H9 (cell line): ENCODE data around the gene NRP1. TPM values are rescaled to one million over a fixed set of nuclear protein-coding genes. Genes with fewer than 3 reads are reported as not detected.

Experiments used
- DNase-seq: peaks from one replicate; pipeline ENCODE4 v3.0.0-alpha.2; 2017
- H2AFZ ChIP-seq: one replicate; pipeline ENCODE4 v1.6.1; 2013; ENCODE audit warnings: mild to moderate bottlenecking, low read length, control low read depth, moderate library complexity
- H2AK5ac ChIP-seq: 2 replicates; pipeline ENCODE4 v1.6.1; 2013; ENCODE audit warnings: low read length, control low read depth, mixed read lengths; ENCODE audit not compliant: insufficient read length
- H2BK120ac ChIP-seq: one replicate; pipeline ENCODE4 v1.6.1; 2013; ENCODE audit warnings: low read depth, mild to moderate bottlenecking, low read length, control low read depth, inconsistent platforms; ENCODE audit not compliant: poor library complexity, severe bottlenecking
- H2BK12ac ChIP-seq: 2 replicates; pipeline ENCODE4 v1.6.1; 2013; ENCODE audit warnings: low read length, control low read depth, mixed read lengths, low read depth; ENCODE audit not compliant: insufficient read length
- H2BK15ac ChIP-seq: 2 replicates; pipeline ENCODE4 v1.6.1; 2013; ENCODE audit warnings: low read depth, low read length, control low read depth
- H2BK20ac ChIP-seq: one replicate; pipeline ENCODE4 v1.6.1; 2013; ENCODE audit warnings: low read depth, mild to moderate bottlenecking, low read length, control low read depth, inconsistent platforms; ENCODE audit not compliant: poor library complexity, severe bottlenecking
- H2BK5ac ChIP-seq: 2 replicates; pipeline ENCODE4 v1.6.1; 2013; ENCODE audit warnings: low read length, control low read depth, mixed read lengths; ENCODE audit not compliant: insufficient read length
- H3K14ac ChIP-seq: 2 replicates; pipeline ENCODE4 v1.6.1; 2013; ENCODE audit warnings: low read length, control low read depth; ENCODE audit not compliant: insufficient read depth
- H3K18ac ChIP-seq: 2 replicates; pipeline ENCODE4 v1.6.1; 2013; ENCODE audit warnings: low read depth, mild to moderate bottlenecking, mixed read lengths, low read length, control low read depth; ENCODE audit not compliant: insufficient read length
- H3K23ac ChIP-seq: 2 replicates; pipeline ENCODE4 v1.6.1; 2013; ENCODE audit warnings: low read length, control low read depth, mixed read lengths, low read depth; ENCODE audit not compliant: insufficient read length
- H3K23me2 ChIP-seq: 2 replicates; pipeline ENCODE4 v1.6.1; 2013; ENCODE audit warnings: low read depth, mild to moderate bottlenecking, mixed read lengths, low read length, control low read depth; ENCODE audit not compliant: insufficient read length, poor library complexity, severe bottlenecking
- H3K27ac ChIP-seq: 2 replicates; pipeline ENCODE4 v1.5.1; 2013; ENCODE audit warnings: low read length, control low read depth, mixed read lengths, low read depth; ENCODE audit not compliant: insufficient read length
- H3K27me3 ChIP-seq: 2 replicates; pipeline ENCODE4 v1.6.1; 2013; ENCODE audit warnings: low read length, control low read depth, inconsistent platforms; ENCODE audit not compliant: insufficient read depth
- H3K4ac ChIP-seq: 2 replicates; pipeline ENCODE4 v1.6.1; 2013; ENCODE audit warnings: low read depth, mild to moderate bottlenecking, control low read depth, inconsistent platforms, low read length, moderate library complexity
- H3K4me1 ChIP-seq: 2 replicates; pipeline ENCODE4 v1.6.1; 2013; ENCODE audit warnings: low read length, control low read depth, inconsistent platforms; ENCODE audit not compliant: insufficient read depth
- H3K4me2 ChIP-seq: 2 replicates; pipeline ENCODE4 v1.6.1; 2013; ENCODE audit warnings: low read length, control low read depth, mixed read lengths; ENCODE audit not compliant: insufficient read length, insufficient read depth
- H3K56ac ChIP-seq: 2 replicates; pipeline ENCODE4 v1.6.1; 2013; ENCODE audit warnings: low read depth, mild to moderate bottlenecking, mixed read lengths, low read length, control low read depth; ENCODE audit not compliant: insufficient read length
- H3K79me1 ChIP-seq: 2 replicates; pipeline ENCODE4 v1.6.1; 2013; ENCODE audit warnings: low read depth, mild to moderate bottlenecking, moderate library complexity, low read length, control low read depth, inconsistent platforms; ENCODE audit not compliant: insufficient read depth, poor library complexity, severe bottlenecking
- H3K79me2 ChIP-seq: 2 replicates; pipeline ENCODE4 v1.6.1; 2013; ENCODE audit warnings: low read length, control low read depth, inconsistent platforms; ENCODE audit not compliant: insufficient read depth
- H3K9ac ChIP-seq: 2 replicates; pipeline ENCODE4 v1.6.1; 2013; ENCODE audit warnings: low read length, control low read depth, mixed read lengths; ENCODE audit not compliant: insufficient read length; ENCODE audit errors: extremely low read depth
- H3K9me3 ChIP-seq: one replicate; pipeline ENCODE4 v1.6.1; 2013; ENCODE audit warnings: low read depth, low read length, inconsistent platforms; ENCODE audit not compliant: control insufficient read depth
- H3T11ph ChIP-seq: one replicate; pipeline ENCODE4 v1.6.1; 2013; ENCODE audit warnings: mild to moderate bottlenecking, low read length, control low read depth, inconsistent platforms
- H4K20me1 ChIP-seq: one replicate; pipeline ENCODE4 v1.6.1; 2013; ENCODE audit not compliant: control insufficient read depth, insufficient read length, insufficient read depth
- H4K5ac ChIP-seq: 2 replicates; pipeline ENCODE4 v1.6.1; 2013; ENCODE audit warnings: low read depth, mild to moderate bottlenecking, mixed read lengths, low read length, control low read depth; ENCODE audit not compliant: insufficient read length
- H4K8ac ChIP-seq: replicated peaks from 2 replicates; pipeline ENCODE4 v1.6.1; 2013; ENCODE audit warnings: low read length, control low read depth, mixed read lengths, low read depth; ENCODE audit not compliant: insufficient read length
- H4K91ac ChIP-seq: 2 replicates; pipeline ENCODE4 v1.6.1; 2013; ENCODE audit warnings: low read depth, mild to moderate bottlenecking, moderate library complexity, mixed read lengths, low read length, control low read depth; ENCODE audit not compliant: insufficient read length
- H3K27ac Mint-ChIP-seq, 3 experiments: 2 replicates in 2 of 3; 3 replicates in 1 of 3; pipeline ENCODE4 v1.8.0; 2020 to 2021; ENCODE audit warnings: mixed read lengths in 3 of 3, mild to moderate bottlenecking in 1 of 3, moderate library complexity in 1 of 3
- H3K27me3 Mint-ChIP-seq: 2 replicates; pipeline ENCODE4 v1.8.0; 2021; ENCODE audit warnings: low read depth, mild to moderate bottlenecking, moderate library complexity, mixed read lengths
- H3K36me3 Mint-ChIP-seq, 3 experiments: 2 replicates in 2 of 3; 3 replicates in 1 of 3; pipeline ENCODE4 v1.8.0; 2020 to 2021; ENCODE audit warnings: low read depth in 3 of 3, mixed read lengths in 3 of 3; ENCODE audit not compliant: insufficient read depth in 1 of 3
- H3K4me1 Mint-ChIP-seq, 2 experiments: 2 replicates each; pipeline ENCODE4 v1.8.0; 2020; ENCODE audit warnings: mixed read lengths in 2 of 2
- H3K4me3 Mint-ChIP-seq, 2 experiments: 2 replicates in 1 of 2; 3 replicates in 1 of 2; pipeline ENCODE4 v1.8.0; 2020 to 2021; ENCODE audit warnings: mild to moderate bottlenecking in 2 of 2, mixed read lengths in 2 of 2, moderate library complexity in 1 of 2
- H3K9me3 Mint-ChIP-seq, 2 experiments: 2 replicates in 1 of 2; 3 replicates in 1 of 2; pipeline ENCODE4 v1.8.0; 2020; ENCODE audit warnings: mild to moderate bottlenecking in 2 of 2, mixed read lengths in 2 of 2, moderate library complexity in 1 of 2
- WGBS: extraction: QIAGEN DNeasy Blood & Tissue Kit; methylation state at CpG from one replicate; pipeline ENCODE4 v1.1.7; 2013; ENCODE audit warnings: missing lambda C conversion rate, low lambda C conversion rate, mixed read lengths; ENCODE audit not compliant: insufficient read length; ENCODE audit errors: extremely low coverage; 5-methylcytosine and 5-hydroxymethylcytosine counted together
- total RNA-seq: library from RNA; stranded (reverse); gene quantifications from 2 replicates; pipeline ENCODE4 v1.2.1, GENCODE V29; 2021
- TF ChIP-seq, protein P1 (sequence below): fragments of 200-600 bp; sonication (generic); conservative IDR thresholded peaks from 3 replicates; pipeline ENCODE4 v1.8.0; 2021; ENCODE audit warnings: antibody characterized with exemption, mild to moderate bottlenecking

NRP1 gene
- total RNA-seq, 1 experiment from 2014 or later: 4.6 TPM

GRCh38 chr10:33321516-33321915, 13.0 kb downstream of the NRP1 start:
- Histone ChIP-seq H3K79me1 (no peaks in the 10 kb centered on the region), H3K23ac (no peak overlapping the region), H3T11ph (no peak overlapping the region), H3K4me1 (no peaks in the 10 kb centered on the region), H2BK120ac (no peak overlapping the region), H3K18ac (no peak overlapping the region), H2AFZ (no peak overlapping the region), H2BK20ac (no peak overlapping the region), H2AK5ac (no peak overlapping the region), H3K27me3 (no peaks in the 10 kb centered on the region), H3K14ac (no peak overlapping the region), H3K4ac (no peak overlapping the region), H4K5ac (no peak overlapping the region), H3K27ac (no peak overlapping the region), H4K20me1 (no peaks in the 10 kb centered on the region), H3K9ac (no peak overlapping the region), H2BK12ac (no peak overlapping the region), H3K23me2 (no peaks in the 10 kb centered on the region), H3K79me2 (no peaks in the 10 kb centered on the region), H2BK5ac (no peak overlapping the region), H4K8ac (no peak overlapping the region), H3K4me2 (no peak overlapping the region), H2BK15ac (no peak overlapping the region), H4K91ac (no peak overlapping the region), H3K9me3 (no peaks in the 10 kb centered on the region), H3K56ac (no peak overlapping the region)
- Mint-ChIP-seq H3K4me3 (no peak overlapping the region), H3K36me3 (peaks cover 0 to 5% (median 0%) of the 10 kb centered on the region in 3 experiments; a peak in 3 of 7 replicates), H3K4me1 (peaks cover 6% of the 10 kb centered on the region in 2 experiments; a peak in 2 of 4 replicates), H3K9me3 (peaks cover 0 to 5% of the 10 kb centered on the region in 2 experiments; a peak in 2 of 5 replicates), H3K27me3 (no peaks in the 10 kb centered on the region), H3K27ac (peak overlapping the region in 1 of 3 experiments; percentile 12; a peak in 1 of 7 replicates)
- DNase-seq: no peak
- TF ChIP-seq, protein P1, sequence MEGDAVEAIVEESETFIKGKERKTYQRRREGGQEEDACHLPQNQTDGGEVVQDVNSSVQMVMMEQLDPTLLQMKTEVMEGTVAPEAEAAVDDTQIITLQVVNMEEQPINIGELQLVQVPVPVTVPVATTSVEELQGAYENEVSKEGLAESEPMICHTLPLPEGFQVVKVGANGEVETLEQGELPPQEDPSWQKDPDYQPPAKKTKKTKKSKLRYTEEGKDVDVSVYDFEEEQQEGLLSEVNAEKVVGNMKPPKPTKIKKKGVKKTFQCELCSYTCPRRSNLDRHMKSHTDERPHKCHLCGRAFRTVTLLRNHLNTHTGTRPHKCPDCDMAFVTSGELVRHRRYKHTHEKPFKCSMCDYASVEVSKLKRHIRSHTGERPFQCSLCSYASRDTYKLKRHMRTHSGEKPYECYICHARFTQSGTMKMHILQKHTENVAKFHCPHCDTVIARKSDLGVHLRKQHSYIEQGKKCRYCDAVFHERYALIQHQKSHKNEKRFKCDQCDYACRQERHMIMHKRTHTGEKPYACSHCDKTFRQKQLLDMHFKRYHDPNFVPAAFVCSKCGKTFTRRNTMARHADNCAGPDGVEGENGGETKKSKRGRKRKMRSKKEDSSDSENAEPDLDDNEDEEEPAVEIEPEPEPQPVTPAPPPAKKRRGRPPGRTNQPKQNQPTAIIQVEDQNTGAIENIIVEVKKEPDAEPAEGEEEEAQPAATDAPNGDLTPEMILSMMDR: no peak
- WGBS: no CpG with 5 or more reads among the region's 6 CpGs
